ENCODE data around the gene INAFM1. TPM values are rescaled to one million over a fixed set of nuclear protein-coding genes. Genes with fewer than 3 reads are reported as not detected.

INAFM1 gene
- total RNA-seq = 28.4 TPM
- polyA plus RNA-seq (ENCODE audit: insufficient read depth, low read depth, low replicate concordance) = 17.0 TPM
- long read RNA-seq, donor 1, transcript INAFM1-201 (1 exons, 1,255 nt) = major isoform, 14 of 19 reads
- long read RNA-seq, donor 1, partial matches to known transcripts = 0 of 19 reads
- long read RNA-seq, donor 1, other reads (novel, unspliced or antisense) = 5 of 19 reads
- long read RNA-seq, donor 2, transcript INAFM1-201 (1 exons, 1,255 nt) = major isoform, 7 of 7 reads
- long read RNA-seq, donor 2, partial matches to known transcripts = 0 of 7 reads
- long read RNA-seq, donor 2, other reads (novel, unspliced or antisense) = 0 of 7 reads
- long read RNA-seq, donor 3, transcript INAFM1-201 (1 exons, 1,255 nt) = major isoform, 8 of 8 reads
- long read RNA-seq, donor 3, partial matches to known transcripts = 0 of 8 reads
- long read RNA-seq, donor 3, other reads (novel, unspliced or antisense) = 0 of 8 reads
- long read RNA-seq, donor 4, partial matches to known transcripts = 0 of 4 reads
- long read RNA-seq, donor 4, other reads (novel, unspliced or antisense) = 0 of 4 reads
- long read RNA-seq, donor 5, partial matches to known transcripts = 0 of 1 reads
- long read RNA-seq, donor 5, other reads (novel, unspliced or antisense) = 0 of 1 reads
- long read RNA-seq, donor 6, transcript INAFM1-201 (1 exons, 1,255 nt) = major isoform, 8 of 8 reads
- long read RNA-seq, donor 6, partial matches to known transcripts = 0 of 8 reads
- long read RNA-seq, donor 6, other reads (novel, unspliced or antisense) = 0 of 8 reads
- long read RNA-seq, donor 7, transcript INAFM1-201 (1 exons, 1,255 nt) = major isoform, 12 of 17 reads
- long read RNA-seq, donor 7, partial matches to known transcripts = 0 of 17 reads
- long read RNA-seq, donor 7, other reads (novel, unspliced or antisense) = 5 of 17 reads
- long read RNA-seq, donor 8, transcript INAFM1-201 (1 exons, 1,255 nt) = major isoform, 9 of 9 reads
- long read RNA-seq, donor 8, partial matches to known transcripts = 0 of 9 reads
- long read RNA-seq, donor 8, other reads (novel, unspliced or antisense) = 0 of 9 reads
- long read RNA-seq, donor 9, transcript INAFM1-201 (1 exons, 1,255 nt) = major isoform, 7 of 7 reads
- long read RNA-seq, donor 9, partial matches to known transcripts = 0 of 7 reads
- long read RNA-seq, donor 9, other reads (novel, unspliced or antisense) = 0 of 7 reads
- long read RNA-seq, donor 10, transcript INAFM1-201 (1 exons, 1,255 nt) = major isoform, 8 of 8 reads
- long read RNA-seq, donor 10, partial matches to known transcripts = 0 of 8 reads
- long read RNA-seq, donor 10, other reads (novel, unspliced or antisense) = 0 of 8 reads

DNA sequence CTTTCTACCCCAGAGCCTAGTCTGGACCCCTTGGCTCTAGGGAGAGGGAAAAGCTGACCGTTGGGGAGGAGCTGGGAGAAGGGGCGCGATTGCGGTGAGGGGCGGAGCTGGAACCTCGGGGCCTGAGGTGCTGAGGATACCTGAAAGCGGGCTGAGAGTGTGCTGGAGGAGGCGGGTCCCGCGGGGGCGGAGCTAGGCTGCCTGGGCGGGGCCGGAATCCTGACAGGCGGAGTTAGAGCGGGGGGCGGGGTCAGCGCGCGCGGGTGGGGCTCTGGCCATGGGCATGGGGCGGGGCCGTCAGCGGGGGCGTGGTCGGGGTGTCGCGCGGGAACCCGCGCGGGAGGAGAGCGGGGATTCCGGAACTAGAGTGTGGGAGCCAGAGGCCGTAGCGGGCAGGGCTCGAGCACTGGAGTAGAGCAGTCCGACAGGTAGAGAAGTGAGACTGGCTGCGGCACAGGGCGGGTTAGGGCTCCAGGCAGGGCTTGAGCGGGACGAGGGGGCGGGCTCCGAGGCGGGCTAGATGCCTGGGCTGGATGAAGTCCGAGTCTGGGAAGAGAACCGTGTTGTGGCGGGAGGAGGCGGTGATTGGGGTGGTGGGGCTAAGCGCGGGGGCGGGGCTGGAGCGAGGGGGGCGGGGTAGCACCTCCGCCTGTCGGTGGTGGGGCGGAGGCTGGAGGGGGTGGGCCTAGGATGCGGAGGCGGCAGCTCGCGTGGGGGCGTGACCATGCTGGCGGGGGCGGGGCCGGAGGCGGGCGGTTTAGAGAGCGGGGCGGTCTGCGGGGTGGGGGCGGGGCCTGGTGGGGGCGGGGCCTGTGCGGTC is at the start of gene INAFM1:
Gene INAFM1, plus strand, starts transcription at position 815 of the 820 bp plus-strand sequence. CDS start 35 bp downstream, outside the sequence.
- Histone ChIP-seq H3K36me3 (ENCODE audit: control insufficient read depth in 2 of 3, insufficient read depth in 3 of 3, low read length in 3 of 3) (peaks cover 0 to 12% (median 4%) of the 10 kb centered on the region in 3 donors), H3K27ac (ENCODE audit: low read depth in 2 of 2, low read length in 2 of 2) (peak within 1 kb of the TSS; percentile 97 to 98), H3K4me3 (ENCODE audit: low read length in 3 of 3) (peak within 1 kb of the TSS; percentile 73 to 87 (median 85)), H3K9ac (ENCODE audit: low read length in 3 of 3) (peak within 1 kb of the TSS; percentile 52 to 94 (median 61)), H3K9me3 (ENCODE audit: control insufficient read depth in 2 of 3, insufficient read depth in 1 of 3, low read length in 3 of 3) (no peaks in the 10 kb centered on the region), H3K27me3 (ENCODE audit: control insufficient read depth, insufficient read depth, low read length) (no peaks in the 10 kb centered on the region), H3K4me1 (ENCODE audit: control insufficient read depth in 2 of 3, insufficient read depth in 2 of 3, low read depth in 1 of 3, low read length in 3 of 3) (peaks cover 0 to 14% (median 0%) of the 10 kb centered on the region in 3 donors)
- FAIRE-seq (no peak), DNase-seq (peak; percentile 96 to 100 (median 98))
- no peak for TF ChIP-seq CTCF (IDR thresholded peaks at IDR 0.05; ENCODE audit: borderline replicate concordance, extremely low read depth, insufficient read depth)
- intact Hi-C loops (cut with DNase I) = no loop called here

- H3K4me3 ChIP-seq (ENCODE audit: low read length in 3 of 3) = peak overlapping the region; percentile 48 to 64 (median 58)
- peak; percentile 45 for TF ChIP-seq CTCF (IDR thresholded peaks at IDR 0.05; ENCODE audit: borderline replicate concordance, extremely low read depth, insufficient read depth)
- H3K4me1 ChIP-seq (ENCODE audit: control insufficient read depth in 2 of 3, insufficient read depth in 2 of 3, low read depth in 1 of 3, low read length in 3 of 3) = peaks cover 0 to 29% (median 14%) of the 10 kb centered on the region in 3 donors
- peak overlapping the region; percentile 99 for H3K27ac ChIP-seq (ENCODE audit: low read depth in 2 of 2, low read length in 2 of 2)
- no peaks in the 10 kb centered on the region for H3K36me3 ChIP-seq (ENCODE audit: control insufficient read depth in 2 of 3, insufficient read depth in 3 of 3, low read length in 3 of 3)
- peaks cover 10% of the 10 kb centered on the region for H3K27me3 ChIP-seq (ENCODE audit: control insufficient read depth, insufficient read depth, low read length)
- peak; percentile 90 to 97 (median 94) for DNase-seq
- no peak for FAIRE-seq
- intact Hi-C loops (cut with DNase I) = no loop called here
- no peaks in the 10 kb centered on the region for H3K9me3 ChIP-seq (ENCODE audit: control insufficient read depth in 2 of 3, insufficient read depth in 1 of 3, low read length in 3 of 3)
- H3K9ac ChIP-seq (ENCODE audit: low read length in 3 of 3) = peak overlapping the region; percentile 39 to 93 (median 73)
These were observed 48.8 kb upstream of the INAFM1 start for GRCh38 chr19:47225746-47226425.

Data from kidney (tissue), 22 donors.